HG03432 (cell line): ENCODE data around the gene TNFRSF21.
"Not testable (repeated sequence)": the region's sequence is repeated elsewhere in the genome, so short reads cannot be mapped to it uniquely, and the experiment has no call there.

Experiments
- ATAC-seq: cut with Tn5 transposase; IDR thresholded peaks from one replicate; pipeline ENCODE4 v1.9.1; 2021; ENCODE audit warnings: mild to moderate bottlenecking, moderate library complexity; ENCODE audit not compliant: unreplicated experiment

TNFRSF21 gene

DNA sequence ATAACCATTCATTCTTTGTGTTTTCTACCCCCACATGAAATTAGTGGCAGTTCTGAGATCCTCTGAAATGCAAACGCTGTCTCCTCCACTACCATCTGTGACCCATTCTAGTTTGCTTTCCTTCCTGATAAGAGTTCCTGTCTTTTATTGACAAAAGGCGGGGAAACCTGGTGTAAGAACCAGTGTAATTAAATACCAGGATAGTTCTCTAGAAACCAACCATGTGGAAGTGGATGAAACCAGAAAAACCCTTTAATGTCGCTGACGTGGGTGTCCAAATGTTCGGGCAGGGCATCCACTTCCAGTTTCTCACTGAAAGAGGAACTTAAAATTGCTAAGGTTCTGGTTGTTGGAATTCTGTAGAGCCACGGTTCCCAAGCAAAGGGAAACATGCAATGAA, 79.1 kb downstream of the TNFRSF21 start:
- ATAC-seq, result no peak

- no peak for ATAC-seq
These were observed 80.5 kb downstream of the TNFRSF21 start for GRCh38 chr6:47229255-47229654.

DNA sequence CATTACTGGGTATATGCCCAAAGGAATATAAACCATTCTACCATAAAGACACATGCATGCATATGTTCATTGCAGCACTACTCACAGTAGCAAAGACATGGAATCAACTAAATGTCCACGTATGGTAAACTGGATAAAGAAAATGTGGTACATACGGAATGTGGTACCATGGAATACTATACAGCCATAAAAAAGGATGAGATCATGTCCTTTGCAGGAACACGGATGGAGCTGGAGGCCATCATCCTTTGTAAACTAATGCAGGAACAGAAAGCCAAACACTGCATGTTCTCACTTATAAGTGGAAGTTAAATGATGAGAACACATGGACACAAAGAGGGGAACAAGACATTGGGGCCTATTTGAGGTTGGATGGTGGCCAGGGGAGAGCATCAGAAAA, 81.6 kb downstream of the TNFRSF21 start:
- ATAC-seq, result not testable (repeated sequence)

GRCh38 chr6:47223251-47223650, 86.5 kb downstream of the TNFRSF21 start:
- ATAC-seq, result not testable (repeated sequence)

DNA sequence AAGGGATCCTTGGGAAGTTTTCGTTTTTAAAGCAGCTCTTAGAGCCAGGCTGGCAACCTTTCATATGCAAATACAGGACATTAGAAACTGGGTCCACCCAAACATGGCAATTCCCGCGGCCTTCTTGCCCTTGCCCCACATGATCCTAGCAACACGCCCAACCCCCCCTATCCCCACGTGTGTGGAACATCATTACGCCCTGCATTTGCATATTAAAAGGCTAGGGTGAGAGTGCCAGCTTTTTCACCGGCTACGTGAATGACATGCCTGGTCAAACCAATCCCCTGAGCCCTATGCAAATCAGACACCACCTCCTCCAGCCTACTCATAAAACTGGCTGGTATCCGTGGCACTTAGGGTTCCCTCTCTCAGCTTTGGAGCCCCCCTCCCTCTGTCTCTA, 88.1 kb downstream of the TNFRSF21 start:
- ATAC-seq, result no peak

DNA sequence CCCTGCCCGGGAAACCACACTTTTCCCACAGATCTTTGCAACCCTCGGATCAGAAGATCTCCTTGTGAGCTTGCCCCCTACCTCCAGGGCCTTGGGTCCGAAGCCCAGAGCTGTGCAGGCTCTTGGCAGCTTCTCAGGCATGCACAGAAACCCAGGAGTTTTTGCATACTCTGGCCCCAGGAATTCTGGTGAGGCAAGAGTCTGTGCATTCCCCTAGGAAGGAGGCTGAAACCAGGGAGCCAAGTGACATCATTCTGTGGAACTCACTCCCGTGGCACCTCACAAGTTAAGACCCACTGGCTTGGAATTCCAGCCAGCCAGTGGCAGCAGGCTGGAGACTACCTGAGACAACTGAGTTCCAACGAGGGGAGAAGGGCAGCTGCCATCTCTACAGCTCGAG, 100.1 kb downstream of the TNFRSF21 start:
- no peak for ATAC-seq

DNA sequence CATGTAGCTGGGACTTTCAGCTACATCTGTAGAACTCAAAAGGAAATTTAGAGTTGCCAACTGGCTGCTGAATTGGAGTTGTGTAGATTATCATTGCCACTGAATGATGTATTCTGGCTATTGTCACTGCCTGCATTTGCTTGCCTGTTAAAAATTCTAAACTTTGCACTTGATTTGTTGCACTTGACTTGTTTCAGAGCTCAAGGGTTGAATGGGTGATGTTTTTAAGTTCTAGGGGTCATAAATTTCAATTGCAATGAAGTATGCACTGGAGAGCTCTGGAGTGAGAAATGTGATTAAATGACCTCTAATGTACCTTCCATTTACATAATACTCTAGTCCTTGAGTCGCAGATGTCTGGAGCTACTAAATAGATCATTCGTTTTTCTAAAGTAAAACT, 102.4 kb downstream of the TNFRSF21 start:
- ATAC-seq, result no peak

DNA sequence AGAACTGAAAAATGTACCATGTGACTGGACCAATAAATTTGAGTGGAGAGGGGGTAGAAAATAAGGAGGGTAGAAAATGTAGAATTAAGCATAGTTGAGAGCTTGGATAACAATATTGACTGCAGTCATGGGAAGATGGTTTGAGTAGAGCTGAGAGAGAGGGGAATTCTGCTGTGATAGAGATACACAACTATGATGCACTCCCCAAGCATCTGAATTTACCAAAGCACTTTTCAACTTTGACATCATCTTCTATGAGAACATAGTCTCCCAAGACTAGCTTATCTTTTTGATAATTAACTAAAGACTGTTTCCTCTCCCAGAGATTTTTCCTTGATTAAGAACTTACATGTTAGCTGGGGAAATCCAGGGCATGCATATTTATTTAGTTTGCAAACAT, 103.1 kb downstream of the TNFRSF21 start:
- ATAC-seq, result no peak

DNA sequence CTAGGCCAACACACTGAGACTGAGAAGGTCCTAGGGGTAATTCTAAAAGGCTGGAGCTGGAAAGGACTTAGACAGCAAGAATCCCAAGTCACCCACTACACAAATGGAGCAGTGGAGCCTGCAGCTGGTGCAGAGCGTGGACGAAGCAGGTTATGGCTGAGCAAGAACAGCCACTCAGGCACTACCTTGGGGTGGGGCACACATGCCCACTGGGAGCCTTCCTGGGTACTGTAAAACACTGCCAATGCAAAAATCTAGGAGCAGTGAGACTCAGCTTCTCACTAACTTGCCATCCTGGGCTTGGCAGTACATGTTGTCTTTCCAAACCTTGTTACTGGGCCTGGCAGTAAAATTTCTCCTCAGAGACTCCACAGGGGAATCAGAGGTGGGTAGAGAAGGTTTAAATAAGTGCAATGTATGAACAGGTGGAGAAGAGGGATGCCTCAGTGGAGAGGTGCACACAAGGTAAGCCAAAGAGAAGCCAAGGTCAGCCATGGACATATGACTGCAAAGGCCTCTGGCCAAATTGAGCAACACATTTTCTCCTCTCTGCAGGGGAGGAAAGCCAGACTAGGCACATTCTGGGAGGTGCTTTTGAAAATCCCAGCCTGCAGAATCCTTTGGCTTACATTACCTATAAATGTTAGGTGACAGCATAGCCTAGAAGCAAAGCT, 105.6 kb downstream of the TNFRSF21 start:
- no peak for ATAC-seq

DNA sequence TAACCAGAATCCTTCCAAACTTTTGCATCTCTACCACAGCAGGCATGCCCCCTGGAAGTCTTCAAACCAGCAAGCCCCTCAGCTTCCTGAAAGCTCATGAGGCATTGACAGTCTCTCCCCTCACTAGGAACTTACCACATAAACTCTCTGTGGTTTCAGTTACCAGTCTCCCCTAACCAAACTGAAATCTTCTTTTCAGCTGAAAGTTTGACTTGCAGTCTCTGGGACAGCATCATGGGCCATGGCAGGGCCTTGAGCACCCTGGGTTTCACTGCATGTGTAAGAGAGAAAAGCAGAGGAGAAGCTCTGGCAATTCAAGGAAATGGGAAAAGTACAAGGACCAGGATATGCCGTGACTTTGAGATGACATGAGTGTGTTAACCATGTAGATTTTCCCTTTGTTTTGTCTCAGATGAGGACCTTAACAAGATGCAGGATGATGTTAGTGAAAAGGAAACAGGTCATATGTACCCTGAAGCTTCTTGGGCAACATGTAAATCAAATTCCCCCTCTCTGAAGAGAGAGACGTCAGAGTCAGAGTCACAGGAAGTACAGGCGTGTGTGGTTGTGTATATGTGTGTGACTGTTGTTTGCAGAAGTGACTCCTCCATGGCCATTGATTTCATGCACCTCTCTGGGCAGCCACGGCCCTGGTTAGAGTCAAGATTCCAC, 106.3 kb downstream of the TNFRSF21 start:
- peak; percentile 93 for ATAC-seq

DNA sequence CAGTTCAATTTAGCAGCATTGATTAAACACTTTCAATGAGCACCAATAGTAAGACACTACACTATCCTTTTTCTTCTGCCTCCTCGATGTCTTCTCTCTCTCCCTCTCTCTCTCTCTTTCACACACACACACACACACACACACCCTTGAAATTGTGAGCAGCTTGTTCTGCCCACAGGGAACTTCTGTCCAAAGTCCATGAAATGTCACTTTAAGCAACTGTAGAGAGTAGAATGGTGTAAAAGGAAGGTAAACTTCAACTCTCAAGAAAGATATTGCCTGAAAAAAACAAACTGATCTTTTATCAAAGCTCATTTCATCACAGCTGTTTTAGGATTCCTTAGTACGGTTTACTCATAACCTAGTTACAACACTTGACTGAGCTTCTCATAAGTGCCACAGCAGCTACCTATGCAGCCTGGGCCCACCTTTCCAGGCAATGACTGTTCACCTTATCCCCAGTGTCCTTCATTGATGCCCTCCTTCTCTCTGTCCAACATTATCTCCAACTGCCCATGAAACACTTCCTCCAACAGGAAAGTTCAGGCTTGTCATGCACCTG, 107.0 kb downstream of the TNFRSF21 start:
- ATAC-seq, result peak; percentile 10

DNA sequence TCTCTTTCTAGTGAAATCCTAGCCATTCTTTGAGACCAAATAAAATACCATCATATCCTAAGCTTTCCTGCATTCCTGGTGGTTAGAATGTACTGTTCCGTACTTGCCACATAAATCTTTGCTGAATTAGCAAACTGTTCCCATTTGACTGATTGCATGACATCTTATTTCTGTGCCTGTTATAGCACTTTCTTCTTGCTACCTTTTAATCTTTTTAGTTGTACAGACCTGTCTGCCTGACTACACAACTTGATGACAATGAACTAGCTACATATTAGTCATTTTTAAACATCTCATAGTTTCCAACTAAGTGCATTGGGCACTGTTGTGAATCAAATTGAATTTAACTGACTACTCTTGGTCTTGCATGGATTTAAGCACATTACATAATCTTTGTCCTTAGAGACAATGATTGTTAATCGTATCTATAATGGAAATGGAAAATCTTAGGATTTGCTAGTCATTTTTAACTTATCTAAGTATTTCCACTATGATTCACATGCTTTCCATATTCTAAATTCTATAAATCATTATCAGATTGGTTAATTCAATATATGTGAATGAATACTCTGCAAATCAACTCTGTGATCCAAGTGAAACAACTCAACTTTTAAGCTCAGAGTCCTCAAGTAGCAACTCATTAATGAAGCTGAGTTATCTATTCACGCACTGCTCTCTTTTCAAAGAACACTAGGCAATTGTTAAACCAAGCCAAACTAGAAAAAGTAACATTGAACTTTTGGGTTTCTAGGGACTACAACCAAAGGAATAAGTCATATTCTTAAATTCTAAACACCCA, 109.0 kb downstream of the TNFRSF21 start:
- no peak for ATAC-seq

DNA sequence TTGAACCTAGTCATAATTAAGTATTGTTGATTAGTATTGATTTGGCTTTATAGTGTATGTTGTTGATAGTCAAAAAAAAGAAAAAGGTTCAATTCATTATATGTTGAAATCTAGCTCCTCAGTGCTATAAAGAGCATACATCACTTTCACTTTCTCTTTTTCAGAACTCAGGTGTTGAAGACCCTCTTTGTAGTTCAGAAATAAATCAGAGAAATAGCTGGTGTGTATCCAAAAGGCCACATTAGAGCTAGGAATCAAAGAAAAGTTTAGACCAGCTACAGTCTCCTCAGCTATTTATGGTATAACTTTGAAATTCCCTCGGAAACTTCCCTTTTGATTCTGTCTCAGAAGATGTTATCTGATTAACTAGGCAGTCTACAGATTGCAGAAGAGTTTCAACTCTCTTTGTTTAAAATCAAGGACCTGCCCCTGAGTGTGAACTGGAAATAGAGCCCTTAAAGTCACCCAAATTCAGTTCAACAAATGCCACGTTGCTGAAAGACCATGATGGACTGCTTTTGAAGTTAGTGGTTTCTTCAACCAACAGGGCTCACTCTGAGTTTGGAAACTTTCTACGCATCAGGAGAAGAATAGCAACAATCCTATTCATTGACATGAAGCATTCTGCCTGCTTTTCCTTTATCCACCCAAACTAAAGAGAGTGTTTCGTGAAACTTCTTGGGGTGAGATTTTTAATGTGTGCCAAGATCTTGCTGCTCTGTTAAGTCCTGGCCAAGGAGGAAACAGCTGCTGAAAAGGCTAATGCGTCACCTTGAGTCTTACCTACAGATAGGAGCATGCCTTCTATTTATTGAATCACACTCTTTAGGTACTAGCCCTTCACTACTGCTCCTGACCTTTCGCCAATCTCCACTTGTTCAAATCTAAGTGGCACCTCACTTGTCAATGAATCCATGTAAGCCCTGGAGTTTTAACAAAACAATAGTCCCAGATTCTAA, 111.7 kb downstream of the TNFRSF21 start:
- peak; percentile 49 for ATAC-seq

DNA sequence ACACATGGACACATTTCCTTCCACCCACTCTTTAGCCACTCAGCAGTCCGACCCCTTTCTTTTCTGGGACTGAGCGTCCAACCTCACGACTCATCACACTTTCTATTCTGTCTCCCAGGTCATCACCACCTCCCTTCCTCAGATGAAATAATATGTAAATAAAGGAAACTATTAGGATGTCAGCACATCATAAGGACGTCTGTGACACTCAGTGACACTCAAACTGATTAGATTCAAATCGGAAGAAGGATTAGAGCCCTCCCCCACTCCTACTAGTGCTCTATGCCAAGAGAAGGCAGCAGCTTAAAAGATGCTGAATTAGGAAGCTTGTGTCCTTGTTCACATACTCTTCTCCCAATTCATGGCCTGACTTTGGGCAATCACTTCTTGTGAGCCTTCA, 113.6 kb downstream of the TNFRSF21 start:
- ATAC-seq, result no peak

DNA sequence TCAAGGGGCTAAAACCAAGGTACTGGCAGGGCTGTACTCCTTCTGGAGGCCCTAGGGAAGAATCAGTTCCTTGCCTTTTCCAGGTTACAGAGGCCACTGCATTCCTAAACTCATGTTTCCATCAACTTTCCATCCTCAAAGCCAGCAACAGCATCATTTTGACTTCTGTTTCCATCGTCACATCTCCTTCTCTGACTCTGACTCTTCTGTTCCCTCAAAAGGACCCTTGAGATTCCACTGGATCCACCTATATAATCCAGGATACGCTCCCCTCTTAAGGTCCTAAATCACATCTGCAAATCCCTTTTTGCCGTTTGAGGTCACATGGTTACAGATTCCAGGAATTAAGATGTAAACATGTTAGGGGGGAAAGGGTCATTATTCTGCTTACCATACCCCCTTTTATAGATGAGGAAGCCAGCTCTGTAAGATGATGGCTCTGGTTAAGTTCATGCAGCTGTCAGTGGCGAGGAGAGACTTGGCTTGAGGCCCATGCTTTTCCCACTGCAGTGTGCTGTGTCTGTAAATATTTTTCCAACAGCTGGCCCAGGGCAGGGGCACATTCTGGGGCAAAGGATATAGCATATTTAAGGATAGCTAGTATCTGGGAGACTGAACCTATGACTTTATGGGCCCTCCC, 114.6 kb downstream of the TNFRSF21 start:
- no peak for ATAC-seq

DNA sequence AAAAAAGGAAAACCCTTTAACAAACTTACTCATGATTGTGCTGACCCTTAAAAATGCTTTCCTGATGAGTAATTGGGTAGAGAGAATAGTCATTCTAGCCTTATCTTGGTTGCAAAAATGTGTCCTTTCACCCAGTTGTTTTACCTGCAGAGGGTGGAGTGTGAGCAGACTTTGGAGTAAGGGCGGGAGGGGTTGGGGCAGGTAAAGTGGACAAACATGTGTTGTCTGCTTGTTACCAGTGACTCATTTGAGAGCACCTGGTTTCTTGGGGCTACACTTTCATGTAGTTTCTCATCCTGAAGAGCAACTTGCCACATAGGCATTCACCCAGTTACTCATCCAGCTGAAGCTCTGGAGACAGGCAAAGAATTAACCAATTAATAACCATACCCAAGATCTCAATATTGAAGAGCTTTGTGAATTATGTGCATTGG, 121.1 kb downstream of the TNFRSF21 start:
- ATAC-seq, result no peak

DNA sequence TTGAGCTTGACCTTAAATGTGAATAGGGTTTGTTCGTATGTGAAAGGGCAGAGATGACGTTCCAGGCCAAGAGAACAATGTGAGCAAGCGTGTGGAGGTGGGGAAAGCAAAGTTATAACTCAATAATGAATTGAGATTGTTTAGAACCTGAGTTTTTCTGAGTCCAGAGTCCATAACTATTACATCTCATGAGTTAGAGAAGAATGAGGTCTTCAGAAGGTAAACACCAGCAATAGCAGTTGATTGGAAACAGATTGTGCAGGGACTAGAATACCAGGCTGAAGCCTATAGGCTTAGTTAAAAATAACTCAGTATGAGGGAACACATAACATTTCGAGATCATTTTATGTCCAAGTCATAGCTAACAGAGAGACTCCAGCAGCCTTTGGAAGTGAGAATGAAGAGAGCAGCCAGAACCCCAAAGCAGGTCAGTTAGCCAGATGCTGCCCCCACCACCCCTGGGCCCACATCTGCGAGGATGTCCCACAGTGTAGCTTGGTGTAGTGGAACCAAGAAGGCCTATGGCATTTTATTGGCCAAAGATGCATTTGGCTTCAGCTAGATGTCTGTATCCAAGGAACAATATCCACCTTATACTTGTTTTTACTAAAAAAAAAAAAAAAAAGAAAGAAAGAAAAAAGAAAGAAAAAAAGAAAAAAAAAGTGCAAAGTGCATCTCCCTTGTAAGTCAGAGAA, 121.7 kb downstream of the TNFRSF21 start:
- no peak for ATAC-seq

- no peak for ATAC-seq
These were observed 122.6 kb downstream of the TNFRSF21 start for GRCh38 chr6:47187113-47187512.

DNA sequence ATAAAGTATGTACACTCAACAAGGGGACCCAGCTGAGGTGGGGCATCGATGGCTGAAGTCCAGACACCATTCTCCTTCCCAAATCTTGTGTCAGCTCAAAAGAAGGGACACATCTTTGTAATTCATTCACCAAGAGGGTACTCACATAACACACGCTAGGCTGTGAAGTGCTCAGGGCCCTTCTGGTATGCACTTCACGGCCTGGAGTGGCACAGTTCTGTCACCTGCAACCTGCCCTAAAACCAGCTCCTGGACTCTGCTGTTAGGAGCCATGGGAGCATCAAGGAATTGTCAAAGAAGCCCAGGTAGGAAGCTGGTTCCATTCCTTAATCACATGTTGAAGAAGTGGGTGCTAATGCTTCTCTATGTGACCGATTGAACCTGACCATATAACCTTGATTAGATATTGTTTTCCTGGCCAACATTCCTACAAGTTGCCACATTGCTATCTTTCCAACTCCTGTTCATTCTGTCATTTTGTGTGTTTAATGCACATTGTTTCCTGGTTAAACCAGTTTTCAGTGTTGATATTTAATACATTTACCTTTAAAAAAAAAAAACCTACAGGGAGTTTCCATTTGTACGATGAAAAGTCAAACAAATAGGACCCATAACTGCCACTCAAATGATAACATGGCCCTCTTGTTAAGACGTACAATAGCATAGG, 127.3 kb downstream of the TNFRSF21 start:
- no peak for ATAC-seq
